H1 (cell line): ENCODE results near the gene PRXL2B. TPM values are rescaled to one million over a fixed set of nuclear protein-coding genes. Genes with fewer than 3 reads are reported as not detected.

Source experiments
- CTCF ChIA-PET: fragments of 300-600 bp; sonication (Branson Sonifier 250); formaldehyde crosslinking; loops from one replicate; lab custom pipeline; 2021; ENCODE audit not compliant: partially characterized antibody; lab: Charles Lee
- POLR2A ChIA-PET: fragments of 300-600 bp; sonication (Branson Sonifier 250); formaldehyde crosslinking; loops from one replicate; lab custom pipeline; 2021; ENCODE audit warnings: inconsistent platforms; ENCODE audit not compliant: partially characterized antibody; lab: Charles Lee
- DNase-seq, 2 experiments: peaks; one replicate each; pipeline versions ENCODE4 v3.0.0 to v3.0.0-alpha.2; 2010 to 2022; ENCODE audit warnings: low spot score in 2 of 2, low read depth in 1 of 2, mixed read lengths in 1 of 2
- FAIRE-seq: peaks from 2 replicates; lab custom pipeline; 2011; peaks lifted over from hg19 to GRCh38; lab: Jason Lieb, UNC
- H2AFZ ChIP-seq: 2 replicates; pipeline ENCODE4 v1.8.1; 2012; ENCODE audit warnings: low read length, inconsistent platforms
- H2AK5ac ChIP-seq: 2 replicates; pipeline ENCODE4 v1.6.1; 2013; ENCODE audit warnings: low read depth, low read length
- H2BK120ac ChIP-seq: replicated peaks from 2 replicates; pipeline ENCODE3; 2013; ENCODE audit warnings: low read depth, low read length, inconsistent platforms
- H2BK12ac ChIP-seq: 2 replicates; pipeline ENCODE4 v1.6.1; 2013; ENCODE audit warnings: low read depth, low read length
- H2BK15ac ChIP-seq: 2 replicates; pipeline ENCODE4 v1.6.1; 2013; ENCODE audit warnings: low read length
- H2BK20ac ChIP-seq: 2 replicates; pipeline ENCODE4 v1.6.1; 2013; ENCODE audit warnings: low read length
- H2BK5ac ChIP-seq: 2 replicates; pipeline ENCODE4 v1.6.1; 2013; ENCODE audit warnings: low read depth, low read length
- H3K14ac ChIP-seq: 2 replicates; pipeline ENCODE4 v1.6.1; 2013; ENCODE audit warnings: inconsistent platforms; ENCODE audit not compliant: insufficient read length
- H3K18ac ChIP-seq: 2 replicates; pipeline ENCODE4 v1.6.1; 2013; ENCODE audit warnings: low read length; ENCODE audit errors: extremely low read depth
- H3K23ac ChIP-seq: 2 replicates; pipeline ENCODE4 v1.6.1; 2013; ENCODE audit warnings: inconsistent platforms; ENCODE audit not compliant: insufficient read length
- H3K23me2 ChIP-seq: 2 replicates; pipeline ENCODE4 v1.6.1; 2013; ENCODE audit warnings: low read depth, low read length
- H3K27ac ChIP-seq: 2 replicates; pipeline ENCODE4 v1.6.1; 2011; ENCODE audit warnings: low read depth, low read length, inconsistent platforms
- H3K27me3 ChIP-seq, 4 experiments: replicated peaks in 1 of 4; 1 replicate in 1 of 4; 2 replicates in 3 of 4; pipeline versions ENCODE4 v1.6.1 to v1.8.1; 2011 to 2013; ENCODE audit warnings: low read length in 3 of 4, mild to moderate bottlenecking in 3 of 4, inconsistent platforms in 2 of 4, mixed read lengths in 2 of 4, moderate library complexity in 1 of 4; ENCODE audit not compliant: control insufficient read depth in 3 of 4, insufficient read depth in 3 of 4; ENCODE audit errors: extremely low read depth in 1 of 4
- H3K36me3 ChIP-seq, 4 experiments: 2 replicates each; pipeline versions ENCODE4 v1.6.1 to v1.8.1; 2011 to 2013; ENCODE audit warnings: mild to moderate bottlenecking in 4 of 4, low read length in 3 of 4, moderate library complexity in 2 of 4, control low read depth in 1 of 4, inconsistent platforms in 1 of 4; ENCODE audit not compliant: insufficient read depth in 4 of 4, control insufficient read depth in 2 of 4
- H3K4ac ChIP-seq: replicated peaks from 2 replicates; pipeline ENCODE3; 2013; ENCODE audit warnings: low read length, low read depth, mixed read lengths, inconsistent platforms; ENCODE audit not compliant: insufficient read length
- H3K4me1 ChIP-seq, 4 experiments: replicated peaks in 1 of 4; 1 replicate in 1 of 4; 2 replicates in 3 of 4; pipeline versions ENCODE4 v1.6.1 to v1.8.1; 2011 to 2013; ENCODE audit warnings: low read length in 3 of 4, inconsistent platforms in 2 of 4, mixed read lengths in 1 of 4; ENCODE audit not compliant: insufficient read depth in 4 of 4, control insufficient read depth in 3 of 4
- H3K4me2 ChIP-seq, 2 experiments: 2 replicates each; pipeline versions ENCODE4 v1.6.1 to v1.8.1; 2011 to 2013; ENCODE audit warnings: low read depth in 2 of 2, low read length in 2 of 2, control low read depth in 1 of 2, inconsistent platforms in 1 of 2, mild to moderate bottlenecking in 1 of 2; ENCODE audit not compliant: insufficient read depth in 1 of 2
- H3K4me3 ChIP-seq, 4 experiments: fragments of 200-600, 300-600 bp in 1 of 4; sonication (generic), shearing (Covaris generic), sonication (Bioruptor Twin) in 1 of 4; 2 replicates each; pipeline versions ENCODE4 v1.5.1 to v1.8.1; 2011 to 2016; ENCODE audit warnings: low read length in 4 of 4, low read depth in 3 of 4, control low read depth in 2 of 4, inconsistent platforms in 2 of 4, mild to moderate bottlenecking in 2 of 4, mixed read lengths in 1 of 4, moderate library complexity in 1 of 4; ENCODE audit not compliant: insufficient read depth in 2 of 4; ENCODE audit errors: extremely low read depth in 1 of 4
- H3K56ac ChIP-seq: replicated peaks from 2 replicates; pipeline ENCODE3; 2013; ENCODE audit warnings: low read depth, mild to moderate bottlenecking, mixed read lengths, low read length, inconsistent platforms; ENCODE audit not compliant: insufficient read length
- H3K79me1 ChIP-seq: 2 replicates; pipeline ENCODE4 v1.6.1; 2013; ENCODE audit warnings: low read depth, low read length, control low read depth
- H3K79me2 ChIP-seq, 2 experiments: 2 replicates each; pipeline versions ENCODE4 v1.6.1 to v1.8.1; 2012 to 2013; ENCODE audit warnings: low read length in 2 of 2, mild to moderate bottlenecking in 2 of 2, inconsistent platforms in 1 of 2; ENCODE audit not compliant: insufficient read depth in 2 of 2, control insufficient read depth in 1 of 2
- H3K9ac ChIP-seq, 4 experiments: replicated peaks in 1 of 4; 1 replicate in 1 of 4; 2 replicates in 3 of 4; pipeline versions ENCODE4 v1.6.1 to v1.8.1; 2011 to 2013; ENCODE audit warnings: low read depth in 3 of 4, low read length in 3 of 4, control low read depth in 2 of 4, mild to moderate bottlenecking in 2 of 4, moderate library complexity in 2 of 4, inconsistent platforms in 1 of 4; ENCODE audit errors: extremely low read depth in 1 of 4
- H3K9me3 ChIP-seq, 2 experiments: 2 replicates each; pipeline versions ENCODE4 v1.6.1 to v1.8.1; 2012 to 2013; ENCODE audit warnings: mild to moderate bottlenecking in 2 of 2, moderate library complexity in 2 of 2, control low read depth in 1 of 2, inconsistent platforms in 1 of 2, low read depth in 1 of 2, low read length in 1 of 2, mixed read lengths in 1 of 2; ENCODE audit not compliant: insufficient read depth in 2 of 2
- H4K20me1 ChIP-seq, 2 experiments: replicated peaks in 1 of 2; 2 replicates each; pipeline versions ENCODE3 to v1.8.1; 2011 to 2013; ENCODE audit warnings: inconsistent platforms in 2 of 2, low read length in 2 of 2, mild to moderate bottlenecking in 1 of 2; ENCODE audit not compliant: insufficient read depth in 2 of 2, control insufficient read depth in 1 of 2
- H4K5ac ChIP-seq: 2 replicates; pipeline ENCODE4 v1.6.1; 2013; ENCODE audit warnings: low read length, low read depth, mixed read lengths, inconsistent platforms; ENCODE audit not compliant: insufficient read length
- H4K8ac ChIP-seq: 2 replicates; pipeline ENCODE4 v1.8.0; 2013; ENCODE audit warnings: mild to moderate bottlenecking, moderate library complexity, low read length, inconsistent platforms; ENCODE audit not compliant: insufficient read depth; ENCODE audit errors: extremely low read depth
- H4K91ac ChIP-seq: replicated peaks from 2 replicates; pipeline ENCODE3; 2013; ENCODE audit warnings: low read length, mixed read lengths, inconsistent platforms; ENCODE audit not compliant: insufficient read length
- ATF3 ChIP-seq: IDR thresholded peaks from 2 replicates; pipeline ENCODE4 v1.6.1; 2011; ENCODE audit warnings: low read depth, mild to moderate bottlenecking, low read length; ENCODE audit not compliant: insufficient read depth
- CTBP2 ChIP-seq: IDR thresholded peaks from 2 replicates; pipeline ENCODE4 v1.7.0; 2011; ENCODE audit warnings: borderline replicate concordance, mild to moderate bottlenecking, moderate library complexity, mixed read lengths, low read length; ENCODE audit not compliant: insufficient read depth, insufficient read length
- E2F6 ChIP-seq: IDR thresholded peaks from 2 replicates; pipeline ENCODE4 v1.6.1; 2012; ENCODE audit warnings: inconsistent platforms
- EZH2 ChIP-seq: fragments of 200-600 bp; sonication (generic); IDR thresholded peaks from 2 replicates; pipeline ENCODE4 v1.7.1; 2012; ENCODE audit warnings: low read depth, mild to moderate bottlenecking, moderate library complexity, low read length, inconsistent platforms; ENCODE audit not compliant: severe bottlenecking
- GABPA ChIP-seq: IDR thresholded peaks from 2 replicates; pipeline ENCODE4 v1.6.1; 2011; ENCODE audit warnings: mild to moderate bottlenecking, low read length, moderate library complexity, borderline replicate concordance; ENCODE audit not compliant: insufficient read depth
- HDAC6 ChIP-seq: IDR thresholded peaks from one replicate; pipeline ENCODE4 v1.7.1; 2012; ENCODE audit warnings: low read depth, mild to moderate bottlenecking, inconsistent platforms, low read length, moderate library complexity
- JUND ChIP-seq: IDR thresholded peaks from 2 replicates; pipeline ENCODE4 v1.6.1; 2011; ENCODE audit warnings: mild to moderate bottlenecking, improper control_type of control experiment, low read length
- NANOG ChIP-seq: IDR thresholded peaks from 2 replicates; pipeline ENCODE4 v1.6.1; 2011; ENCODE audit warnings: low read length, low read depth, mild to moderate bottlenecking, inconsistent platforms; ENCODE audit not compliant: insufficient read depth, poor library complexity, severe bottlenecking
- PHF8 ChIP-seq: fragments of 200-600 bp; sonication (generic); conservative IDR thresholded peaks from 2 replicates; pipeline ENCODE4 v1.7.1; 2012; ENCODE audit warnings: low read depth, mild to moderate bottlenecking, inconsistent platforms, low read length, moderate library complexity
- RAD21 ChIP-seq, 2 experiments: IDR thresholded peaks in 1 of 2; conservative IDR thresholded peaks in 1 of 2; 2 replicates each; pipeline ENCODE4 v1.6.1; 2011; ENCODE audit warnings: low read depth in 2 of 2, low read length in 2 of 2, improper control_type of control experiment in 1 of 2, inconsistent platforms in 1 of 2, mild to moderate bottlenecking in 1 of 2, moderate library complexity in 1 of 2
- SUZ12 ChIP-seq: fragments of 200-600 bp; sonication (generic); IDR thresholded peaks from 2 replicates; pipeline ENCODE4 v1.6.1; 2012; ENCODE audit warnings: mild to moderate bottlenecking, inconsistent platforms, low read length, moderate library complexity, mixed read lengths
- ZNF274 ChIP-seq: IDR thresholded peaks from 2 replicates; pipeline ENCODE4 v1.7.0; 2012; ENCODE audit warnings: low read length, borderline replicate concordance; ENCODE audit errors: extremely low read depth
- WGBS, 2 experiments: shearing (Covaris generic) in 1 of 2; methylation state at CpG; one replicate each; pipeline versions ENCODE4 v1.1.6 to v1.1.7; 2013 to 2015; ENCODE audit warnings: low lambda C conversion rate in 2 of 2, mixed read lengths in 2 of 2, inconsistent platforms in 1 of 2, low coverage in 1 of 2, missing lambda C conversion rate in 1 of 2; ENCODE audit not compliant: insufficient replicate concordance in 2 of 2, insufficient coverage in 1 of 2, insufficient read length in 1 of 2; ENCODE audit errors: extremely low coverage in 1 of 2, missing lambda C conversion rate in 1 of 2; 5-methylcytosine and 5-hydroxymethylcytosine counted together
- polyA plus RNA-seq, 7 experiments: library from polyadenylated mRNA; depleted of rRNA in 3 of 7; stranded (reverse) in 5 of 7; unstranded in 2 of 7; fragments of >200 nt in 5 of 7; fragments of 200-250 nt in 2 of 7; gene quantifications; 1 replicate in 5 of 7; 2 replicates in 1 of 7; 4 replicates in 1 of 7; pipeline versions ENCODE4 v1.2.1 to v1.2.3, GENCODE V29; 2011 to 2013; ENCODE audit warnings: missing spikeins in 2 of 7, mixed read lengths in 2 of 7
- total RNA-seq: library from RNA; stranded (reverse); fragmentation: NEBNext Ultra II Directional; extraction: Animal tissue kit (Norgen Biotek cat#: 25700); gene quantifications from 2 replicates; pipeline ENCODE4 v1.2.1, GENCODE V29; 2021

PRXL2B gene
- total and polyA plus RNA-seq, 2 of the 8 experiments (the other 6 are each of a cell fraction or from before 2014, with no cell fraction given): 35.3 to 46.0 TPM

GRCh38 chr1:2591233-2591580, 4.6 kb downstream of the PRXL2B start:
- 90% methylated on average over 5 of the region's 5 CpGs; no CpG with 5 or more reads in 1 of the 2 experiments for WGBS, 2 experiments
- no peak for FAIRE-seq
- TF ChIP-seq CTBP2 (no peak), SUZ12 (no peak), JUND (no peak), ZNF274 (no peak), E2F6 (no peak), PHF8 (no peak), ATF3 (no peak), RAD21 (IDR thresholded peaks at IDR 0.05 in 1 of 2, conservative IDR thresholded peaks at IDR 0.05 in 1 of 2; ENCODE audit: low read depth in 2 of 2, low read length in 2 of 2) (no peak), HDAC6 (no peak), EZH2 (no peak), NANOG (no peak), GABPA (no peak)

More at GRCh38 chr1:2591233-2591580, 4.6 kb downstream of the PRXL2B start:
- no peak overlapping the region for H3K14ac ChIP-seq
- H3K79me1 ChIP-seq: no peaks in the 10 kb centered on the region; the same call in 1 of the 2 replicates
- H2BK12ac ChIP-seq: no peak overlapping the region
- no peaks in the 10 kb centered on the region for H3K79me2 ChIP-seq
- no peak overlapping the region for H2AFZ ChIP-seq
- no peak overlapping the region for H2BK5ac ChIP-seq
- no peak overlapping the region for H2BK15ac ChIP-seq
- no peak overlapping the region for H4K8ac ChIP-seq
- H2BK20ac ChIP-seq: no peak overlapping the region
- no peak overlapping the region for H3K18ac ChIP-seq
- peaks cover 0 to 9% (median 2%) of the 10 kb centered on the region in 4 experiments; a peak in 1 of 7 replicates for H3K4me1 ChIP-seq
- no peak overlapping the region for H3K56ac ChIP-seq
- H3K23ac ChIP-seq: no peak overlapping the region
- H4K91ac ChIP-seq: no peak overlapping the region
- no peak overlapping the region for H3K4ac ChIP-seq
- H2BK120ac ChIP-seq: no peak overlapping the region
- no peak overlapping the region for H3K9ac ChIP-seq
- no peak overlapping the region for H3K4me2 ChIP-seq
- DNase-seq: no peak
- H3K9me3 ChIP-seq: peaks cover 0 to 12% of the 10 kb centered on the region in 2 experiments; a peak in 2 of 4 replicates
- no peak overlapping the region for H3K4me3 ChIP-seq
- peaks cover 2 to 3% of the 10 kb centered on the region in 2 experiments for H4K20me1 ChIP-seq
- H3K36me3 ChIP-seq: peaks cover 0 to 8% (median 0%) of the 10 kb centered on the region in 4 experiments; a peak in 1 of 8 replicates
- CTCF ChIA-PET: no interaction called here
- POLR2A ChIA-PET: no interaction called here
- H3K27ac ChIP-seq: no peak overlapping the region
- H2AK5ac ChIP-seq: no peak overlapping the region
- no peak overlapping the region for H4K5ac ChIP-seq
- H3K27me3 ChIP-seq: no peaks in the 10 kb centered on the region
- H3K23me2 ChIP-seq: peaks cover 9% of the 10 kb centered on the region
